HG03575 (cell line): ENCODE data around the gene YAP1.
"Not testable (repeated sequence)": the region's sequence is repeated elsewhere in the genome, so short reads cannot be mapped to it uniquely, and the experiment has no call there.

ENCODE experiments used
- ATAC-seq: cut with Tn5 transposase; IDR thresholded peaks from one replicate; pipeline ENCODE4 v1.9.1; 2021; ENCODE audit not compliant: unreplicated experiment, insufficient number of reproducible peaks, low FRiP score; ENCODE audit errors: extremely low read depth

The YAP1 gene

DNA sequence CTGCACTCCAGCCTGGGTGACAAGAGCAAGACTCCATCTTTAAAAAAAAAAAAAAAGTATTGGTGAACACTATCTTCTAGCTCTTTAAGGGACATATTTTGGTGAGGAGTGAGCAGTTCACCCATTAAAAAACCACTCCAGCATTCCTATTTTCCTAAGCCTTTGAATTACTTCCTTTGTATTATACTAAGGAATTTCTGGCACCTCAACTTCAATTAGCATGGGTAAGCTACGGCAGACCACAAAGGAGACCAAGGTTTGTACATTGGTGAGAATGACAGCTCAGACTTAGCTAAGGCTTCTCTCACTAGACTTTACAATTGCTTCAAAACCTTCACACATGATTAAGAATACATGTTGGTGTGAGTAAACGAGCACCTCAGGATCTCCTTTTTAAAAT lies 150.0 kb downstream of the YAP1 start:
- no peak for ATAC-seq

GRCh38 chr11:102263379-102264003 lies 153.2 kb downstream of the YAP1 start:
- ATAC-seq, result no peak

DNA sequence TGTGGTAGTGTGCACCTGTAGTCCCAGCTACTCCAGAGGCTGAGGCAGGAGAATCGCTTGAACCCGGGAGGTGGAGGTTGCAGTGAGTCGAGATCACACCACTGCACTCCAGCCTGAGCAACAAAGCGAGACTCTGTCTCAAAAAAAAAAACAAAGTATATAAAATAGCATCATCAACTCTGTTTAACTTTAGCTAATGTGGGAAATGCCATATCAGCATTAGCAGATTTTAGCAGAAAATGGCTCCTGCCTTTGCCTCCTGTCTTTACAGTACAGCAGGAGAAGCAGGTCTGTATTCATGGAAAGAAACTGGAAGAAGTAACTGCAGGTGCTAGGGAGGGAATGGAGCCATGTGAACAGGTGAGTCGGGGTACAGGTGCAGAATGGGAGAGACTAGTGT lies 154.5 kb downstream of the YAP1 start:
- not testable (repeated sequence) for ATAC-seq

GRCh38 chr11:102266099-102266498 lies 155.9 kb downstream of the YAP1 start:
- no peak for ATAC-seq

GRCh38 chr11:102267609-102268008 lies 157.4 kb downstream of the YAP1 start:
- ATAC-seq, result no peak

- ATAC-seq, result peak; percentile 68
Observed at GRCh38 chr11:102268083-102268984, 158.1 kb downstream of the YAP1 start.

DNA sequence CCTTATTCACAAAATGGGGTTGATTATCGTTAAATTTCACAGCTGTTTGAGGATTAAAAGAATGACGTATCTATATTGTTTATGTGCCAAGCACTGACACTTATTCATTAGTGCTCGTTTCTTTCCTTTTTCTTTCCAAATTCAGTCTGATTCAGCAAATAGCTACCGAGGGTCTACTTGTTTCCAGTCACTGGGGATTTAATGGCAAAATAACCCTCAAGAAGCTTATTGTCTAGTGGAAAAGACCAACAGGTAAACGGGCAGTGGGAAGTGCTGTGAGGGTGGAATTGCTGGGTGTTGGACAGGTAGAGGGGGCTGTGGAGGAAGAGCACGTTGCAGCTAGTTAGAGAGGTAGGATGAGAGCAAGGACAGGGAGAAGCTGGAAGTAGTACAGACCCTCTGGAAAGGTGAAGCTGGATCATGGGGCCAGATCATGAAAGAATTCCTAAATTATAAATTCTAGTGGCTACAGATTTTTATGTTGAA lies 158.8 kb downstream of the YAP1 start:
- ATAC-seq, result no peak

GRCh38 chr11:102269927-102270326 lies 159.7 kb downstream of the YAP1 start:
- no peak for ATAC-seq

DNA sequence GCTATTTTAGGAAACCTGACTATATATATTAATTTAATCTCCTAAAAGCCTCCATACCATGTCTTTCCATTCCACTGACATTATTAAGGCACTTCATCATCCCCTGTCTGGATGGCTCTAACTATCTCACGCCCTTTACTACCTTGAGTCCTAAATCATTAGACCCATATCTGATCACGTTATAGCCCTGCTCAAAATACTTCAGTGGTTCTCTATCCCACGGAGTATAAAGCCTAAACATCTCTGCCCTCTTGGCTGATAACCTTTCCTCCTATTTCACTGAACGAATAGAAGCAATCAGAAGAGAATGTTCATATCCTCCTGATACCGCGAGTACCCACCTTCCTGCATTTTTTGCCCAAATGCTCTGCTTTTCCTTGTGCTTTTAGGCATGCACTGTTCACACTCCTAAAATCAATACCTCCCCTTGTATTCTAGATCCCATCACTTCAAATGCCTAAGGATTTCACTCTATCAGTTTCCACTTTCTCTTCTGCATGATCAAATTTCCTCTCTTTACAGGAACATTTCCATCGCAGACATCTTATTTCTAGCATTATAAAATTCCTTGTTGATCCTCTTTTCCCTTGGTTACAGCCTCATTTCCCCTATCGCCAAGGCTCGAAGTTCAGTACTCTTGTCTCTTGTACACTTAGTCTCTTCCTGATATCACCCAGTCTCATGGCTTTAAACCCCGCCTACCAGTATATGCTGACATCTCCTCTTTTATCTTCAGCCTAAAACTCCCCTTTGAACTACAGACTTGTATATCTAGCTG lies 162.0 kb downstream of the YAP1 start:
- ATAC-seq, result no peak

GRCh38 chr11:102274628-102275027 lies 164.4 kb downstream of the YAP1 start:
- ATAC-seq, result no peak

- ATAC-seq, result no peak
Observed at GRCh38 chr11:102276362-102276761, 166.1 kb downstream of the YAP1 start.

DNA sequence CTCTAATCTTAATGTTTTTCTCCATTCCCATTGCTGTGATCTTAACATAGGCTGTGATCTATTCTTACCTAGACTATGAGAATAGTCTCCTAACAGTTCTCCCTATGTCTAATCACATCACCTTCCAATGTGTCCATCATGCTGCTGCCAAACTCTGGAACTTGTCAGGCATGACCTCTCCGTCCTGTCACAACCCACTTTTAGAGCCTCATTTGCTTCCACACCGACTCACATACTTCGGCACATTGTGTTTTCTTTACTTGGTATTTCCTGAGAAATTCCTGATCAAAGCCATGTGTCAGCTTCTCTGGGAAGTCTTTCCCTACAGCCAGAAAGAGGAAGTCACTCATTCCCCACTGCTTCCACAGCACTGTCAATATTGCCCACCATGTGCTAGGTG lies 166.5 kb downstream of the YAP1 start:
- ATAC-seq, result no peak

- ATAC-seq, result no peak
Observed at GRCh38 chr11:102279641-102280170, 169.5 kb downstream of the YAP1 start.

DNA sequence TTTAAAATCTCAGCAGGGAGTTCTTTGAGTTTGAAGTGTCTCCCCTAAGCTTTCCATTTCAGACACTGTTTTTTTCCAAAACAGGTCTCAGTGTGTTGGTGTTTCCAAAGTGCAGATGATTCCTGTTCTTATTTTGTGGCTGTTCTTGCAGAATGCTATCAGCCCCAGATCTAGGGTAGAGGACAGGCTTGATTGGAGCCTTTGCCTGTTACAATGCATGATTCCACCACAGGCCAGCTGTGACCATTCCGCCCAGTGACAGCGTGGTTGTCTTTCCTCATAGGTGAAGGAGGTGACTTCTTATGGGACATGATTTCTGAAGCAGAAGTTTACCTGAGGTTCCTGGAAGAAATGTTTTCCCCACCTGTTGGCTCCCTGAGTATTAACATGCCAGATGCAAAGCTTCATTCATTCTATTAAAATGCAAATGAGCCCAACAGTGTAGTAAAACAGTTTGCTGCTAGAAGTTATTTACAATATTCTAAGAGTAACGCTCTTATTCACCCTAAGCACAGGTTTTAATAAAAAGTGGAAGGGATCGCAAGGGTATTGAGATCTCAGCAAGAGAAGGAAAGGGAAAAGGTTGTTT lies 170.1 kb downstream of the YAP1 start:
- ATAC-seq, result no peak
